GM21390 (cell line): ENCODE data around the gene NXT1.

ENCODE experiments used
- ATAC-seq: cut with Tn5 transposase; IDR thresholded peaks from one replicate; pipeline ENCODE4 v1.9.1; 2021; ENCODE audit not compliant: unreplicated experiment

NXT1 gene

GRCh38 chr20:23358563-23358906 is 7.9 kb downstream of the NXT1 start:
- ATAC-seq, result no peak

GRCh38 chr20:23358923-23359593 is 8.5 kb downstream of the NXT1 start:
- no peak for ATAC-seq

GRCh38 chr20:23360531-23360930 is 9.9 kb downstream of the NXT1 start:
- no peak for ATAC-seq

- ATAC-seq, result no peak
Measured at GRCh38 chr20:23361119-23361475, 10.5 kb downstream of the NXT1 start.

GRCh38 chr20:23361476-23362391 is 11.1 kb downstream of the NXT1 start, which contains the start of gene GZF1:
TSS of gene GZF1 (plus strand) at chr20:23362182. CDS start at chr20:23364384, 2,202 bp downstream.
- ATAC-seq, result peak; percentile 64

GRCh38 chr20:23362392-23363256 is 12.0 kb downstream of the NXT1 start:
- ATAC-seq, result peak; percentile 7

GRCh38 chr20:23363257-23363649 is 12.7 kb downstream of the NXT1 start:
- no peak for ATAC-seq

- no peak for ATAC-seq
Measured at GRCh38 chr20:23365390-23366165, 15.0 kb downstream of the NXT1 start.

GRCh38 chr20:23366384-23366783 is 15.8 kb downstream of the NXT1 start:
- ATAC-seq, result no peak

GRCh38 chr20:23367770-23368169 is 17.2 kb downstream of the NXT1 start:
- no peak for ATAC-seq

- ATAC-seq, result no peak
Measured at GRCh38 chr20:23368316-23369071, 17.9 kb downstream of the NXT1 start.

GRCh38 chr20:23369072-23369823 is 18.7 kb downstream of the NXT1 start:
- no peak for ATAC-seq

- no peak for ATAC-seq
Measured at GRCh38 chr20:23370274-23370673, 19.7 kb downstream of the NXT1 start.

GRCh38 chr20:23370873-23371272 is 20.3 kb downstream of the NXT1 start:
- no peak for ATAC-seq

GRCh38 chr20:23371496-23371895 is 20.9 kb downstream of the NXT1 start:
- no peak for ATAC-seq

GRCh38 chr20:23374441-23374840 is 23.9 kb downstream of the NXT1 start:
- ATAC-seq, result no peak

- ATAC-seq, result no peak
Measured at GRCh38 chr20:23375827-23376226, 25.2 kb downstream of the NXT1 start.

GRCh38 chr20:23379772-23380171 is 29.2 kb downstream of the NXT1 start:
- no peak for ATAC-seq

- no peak for ATAC-seq
Measured at GRCh38 chr20:23381876-23382275, 31.3 kb downstream of the NXT1 start.
